ENCODE data around the gene HPD. TPM values are rescaled to one million over a fixed set of nuclear protein-coding genes. Genes with fewer than 3 reads are reported as not detected.

Gene HPD
- total RNA-seq, 1 experiment from 2014 or later = not detected

GRCh38 chr12:121827351-121828099 is 31.1 kb downstream of the HPD start:
- Histone ChIP-seq H3K36me3 (ENCODE audit: insufficient read depth, low read length, poor library complexity, severe bottlenecking) (peaks cover 54% of the 10 kb centered on the region), H3K4me3 (ENCODE audit: low read depth, low read length, poor library complexity, severe bottlenecking) (no peak overlapping the region), H3K4me1 (ENCODE audit: insufficient read depth, low read length, poor library complexity, severe bottlenecking) (no peaks in the 10 kb centered on the region), H3K27me3 (replicated peaks; ENCODE audit: insufficient read depth, low read depth, low read length, poor library complexity) (no peaks in the 10 kb centered on the region), H3K27ac (ENCODE audit: low read depth, low read length, poor library complexity, severe bottlenecking) (no peak overlapping the region), H3K9me3 (ENCODE audit: low read depth, low read length, poor library complexity, severe bottlenecking) (no peaks in the 10 kb centered on the region)
- no TSS peak for BruUV-seq (replicated peaks)
- intact Hi-C loops (cut with micrococcal nuclease; ENCODE audit: unreplicated experiment) = no loop called here
- TF ChIP-seq EZH2 (IDR thresholded peaks at IDR 0.05; ENCODE audit: borderline replicate concordance, low read depth, low read length, poor library complexity, severe bottlenecking) (no peak), CTCF (conservative IDR thresholded peaks at IDR 0.05; ENCODE audit: low read depth, low read length) (no peak)
- POLR2A ChIA-PET (ENCODE audit: low non-redundant PET) = no interaction called here
- no peak for DNase-seq (ENCODE audit: low spot score)
- CTCF ChIA-PET = interaction anchor here (0.7 to 1.1 kb wide), 2 partner anchors 33 to 242 kb away, joined by 4 read pairs; partner anchors contain the start of gene RHOF

GRCh38 chr12:121826318-121827150 is 32.1 kb downstream of the HPD start:
- Histone ChIP-seq H3K4me3 (ENCODE audit: low read depth, low read length, poor library complexity, severe bottlenecking) (no peak overlapping the region), H3K9me3 (ENCODE audit: low read depth, low read length, poor library complexity, severe bottlenecking) (no peaks in the 10 kb centered on the region), H3K27ac (ENCODE audit: low read depth, low read length, poor library complexity, severe bottlenecking) (no peak overlapping the region), H3K4me1 (ENCODE audit: insufficient read depth, low read length, poor library complexity, severe bottlenecking) (no peaks in the 10 kb centered on the region), H3K27me3 (replicated peaks; ENCODE audit: insufficient read depth, low read depth, low read length, poor library complexity) (no peaks in the 10 kb centered on the region), H3K36me3 (ENCODE audit: insufficient read depth, low read length, poor library complexity, severe bottlenecking) (peaks cover 53% of the 10 kb centered on the region)
- ChIA-PET CTCF (interaction anchor here (1.1 kb wide), 1 partner anchor 32 kb away, joined by 4 read pairs; the partner anchor contains the start of gene RHOF), POLR2A (ENCODE audit: low non-redundant PET) (no interaction called here)
- DNase-seq (ENCODE audit: low spot score) = no peak
- intact Hi-C loops (cut with micrococcal nuclease; ENCODE audit: unreplicated experiment) = no loop called here
- BruUV-seq (replicated peaks) = no TSS peak
- TF ChIP-seq EZH2 (IDR thresholded peaks at IDR 0.05; ENCODE audit: borderline replicate concordance, low read depth, low read length, poor library complexity, severe bottlenecking) (no peak), CTCF (conservative IDR thresholded peaks at IDR 0.05; ENCODE audit: low read depth, low read length) (no peak)

GRCh38 chr12:121825041-121825523 is 33.6 kb downstream of the HPD start:
- Histone ChIP-seq H3K9me3 (ENCODE audit: low read depth, low read length, poor library complexity, severe bottlenecking) (no peaks in the 10 kb centered on the region), H3K27ac (ENCODE audit: low read depth, low read length, poor library complexity, severe bottlenecking) (no peak overlapping the region), H3K4me1 (ENCODE audit: insufficient read depth, low read length, poor library complexity, severe bottlenecking) (no peaks in the 10 kb centered on the region), H3K4me3 (ENCODE audit: low read depth, low read length, poor library complexity, severe bottlenecking) (no peak overlapping the region), H3K27me3 (replicated peaks; ENCODE audit: insufficient read depth, low read depth, low read length, poor library complexity) (no peaks in the 10 kb centered on the region), H3K36me3 (ENCODE audit: insufficient read depth, low read length, poor library complexity, severe bottlenecking) (peaks cover 45% of the 10 kb centered on the region)
- intact Hi-C loops (cut with micrococcal nuclease; ENCODE audit: unreplicated experiment) = no loop called here
- POLR2A ChIA-PET (ENCODE audit: low non-redundant PET) = interaction anchor here (0.6 kb wide), 1 partner anchor 87 kb away, joined by 17 read pairs; no protein-coding TSS in a partner anchor
- no peak for TF ChIP-seq EZH2 (IDR thresholded peaks at IDR 0.05; ENCODE audit: borderline replicate concordance, low read depth, low read length, poor library complexity, severe bottlenecking)
- BruUV-seq (replicated peaks) = no TSS peak
- DNase-seq (ENCODE audit: low spot score) = no peak
- CTCF ChIA-PET = no interaction called here
